A549 (cell line): ENCODE results near the gene UVRAG. TPM values are rescaled to one million over a fixed set of nuclear protein-coding genes. Genes with fewer than 3 reads are reported as not detected.
"Not testable (repeated sequence)": the region's sequence is repeated elsewhere in the genome, so short reads cannot be mapped to it uniquely, and the experiment has no call there.

Experiments used
- ATAC-seq, 2 experiments: fragments of 200-7000 bp in 1 of 2; fragments of >200 bp in 1 of 2; cut with Nextera tagmentation in 1 of 2; cut with Tn5 transposase in 1 of 2; 3 replicates each; pipeline versions ENCODE4 v1.8.0 to v1.9.1; 2018 to 2020; ENCODE audit warnings: mild to moderate bottlenecking in 1 of 2, moderate library complexity in 1 of 2
- CTCF ChIA-PET: fragments of 300-600 bp; sonication (Branson Sonifier 250); formaldehyde crosslinking; extraction: SDS; loops from one replicate; lab custom pipeline; 2021; ENCODE audit warnings: antibody characterized with exemption, inconsistent platforms; lab: Yijun Ruan, JAX
- POLR2A ChIA-PET: fragments of 350-600 bp; formaldehyde crosslinking; extraction: SDS; loops from one replicate; lab custom pipeline; 2021; ENCODE audit warnings: antibody characterized with exemption, inconsistent platforms; lab: Yijun Ruan, JAX
- DNase-seq, 2 experiments: peaks; one replicate each; pipeline versions ENCODE4 v3.0.0 to v3.0.0-alpha.2; 2011 to 2016; ENCODE audit warnings: low read depth in 1 of 2, low spot score in 1 of 2
- FAIRE-seq: peaks from 2 replicates; lab custom pipeline; 2011; peaks lifted over from hg19 to GRCh38; lab: Jason Lieb, UNC
- H3K27ac ChIP-seq, 2 experiments: fragments of >200 bp; sonication (Bioruptor Twin); formaldehyde crosslinking; 3 replicates each; pipeline ENCODE4 v1.5.1; 2016 to 2017
- H3K4me1 ChIP-seq: fragments of >200 bp; sonication (Bioruptor Twin); formaldehyde crosslinking; 3 replicates; pipeline ENCODE4 v1.6.1; 2016
- H3K4me2 ChIP-seq: fragments of >200 bp; sonication (Bioruptor Twin); formaldehyde crosslinking; 3 replicates; pipeline ENCODE4 v1.6.1; 2016
- H3K4me3 ChIP-seq: fragments of >200 bp; sonication (Bioruptor Twin); formaldehyde crosslinking; 3 replicates; pipeline ENCODE4 v1.5.1; 2016
- H3K9me3 ChIP-seq: fragments of >200 bp; sonication (Bioruptor Twin); formaldehyde crosslinking; 3 replicates; pipeline ENCODE4 v1.6.1; 2016
- BHLHE40 ChIP-seq: IDR thresholded peaks from 2 replicates; pipeline ENCODE4 v1.6.1; 2012; ENCODE audit warnings: low read depth, low read length, inconsistent platforms
- CBX2 ChIP-seq: fragments of 200-600 bp; sonication (generic); IDR thresholded peaks from 2 replicates; pipeline ENCODE4 v1.6.1; 2016; ENCODE audit warnings: low read depth, mild to moderate bottlenecking, borderline replicate concordance
- CBX8 ChIP-seq: fragments of 200-600 bp; sonication (generic); IDR thresholded peaks from 2 replicates; pipeline ENCODE4 v1.6.1; 2016
- CEBPB ChIP-seq, 2 experiments: fragments of >200 bp in 1 of 2; sonication (Bioruptor Twin) in 1 of 2; formaldehyde crosslinking in 1 of 2; IDR thresholded peaks; 2 replicates each; pipeline ENCODE4 v1.6.1; 2012 to 2016
- CHD4 ChIP-seq: fragments of 200-600 bp; sonication (generic); IDR thresholded peaks from 2 replicates; pipeline ENCODE4 v1.6.1; 2016; ENCODE audit warnings: antibody characterized with exemption, mild to moderate bottlenecking, borderline replicate concordance
- FOSB ChIP-seq: fragments of 250-450 bp; sonication (Bioruptor Pico); IDR thresholded peaks from 2 replicates; pipeline ENCODE4 v1.5.0; 2020; ENCODE audit warnings: mild to moderate bottlenecking, moderate library complexity
- FOSL2 ChIP-seq, 2 experiments: fragments of 450-650 bp in 1 of 2; fragments of >200 bp in 1 of 2; sonication (Bioruptor Twin) in 1 of 2; formaldehyde crosslinking; IDR thresholded peaks; 2 replicates each; pipeline versions ENCODE4 v1.5.0 to v1.6.1; 2016 to 2020; ENCODE audit warnings: mild to moderate bottlenecking in 1 of 2, moderate library complexity in 1 of 2
- GATA3 ChIP-seq: IDR thresholded peaks from 2 replicates; pipeline ENCODE4 v1.6.1; 2012; ENCODE audit warnings: borderline replicate concordance
- HOXA7 ChIP-seq: fragments of 250-450 bp; sonication (Bioruptor Pico); IDR thresholded peaks from 2 replicates; pipeline ENCODE4 v1.5.0; 2020; ENCODE audit warnings: mild to moderate bottlenecking, moderate library complexity
- HOXB5 ChIP-seq: fragments of 250-450 bp; sonication (Bioruptor Pico); IDR thresholded peaks from 2 replicates; pipeline ENCODE4 v1.5.0; 2020; ENCODE audit warnings: mild to moderate bottlenecking, moderate library complexity
- MYC ChIP-seq: IDR thresholded peaks from 2 replicates; pipeline ENCODE4 v1.6.1; 2012; ENCODE audit warnings: mild to moderate bottlenecking, inconsistent platforms, low read length, improper control_type of control experiment, borderline replicate concordance
- NFE2L2 ChIP-seq: fragments of 150-350 bp; conservative IDR thresholded peaks from 2 replicates; pipeline ENCODE4 v1.6.1; 2014; ENCODE audit warnings: low read length
- PBX3 ChIP-seq: IDR thresholded peaks from 2 replicates; pipeline ENCODE4 v1.6.1; 2012
- POLR2A ChIP-seq: IDR thresholded peaks from 2 replicates; pipeline ENCODE4 v1.6.1; 2012; ENCODE audit warnings: mild to moderate bottlenecking, low read length
- RAD21 ChIP-seq, 2 experiments: fragments of >200 bp in 1 of 2; sonication (Bioruptor Twin) in 1 of 2; formaldehyde crosslinking in 1 of 2; IDR thresholded peaks in 1 of 2; conservative IDR thresholded peaks in 1 of 2; 2 replicates in 1 of 2; 3 replicates in 1 of 2; pipeline ENCODE4 v1.6.1; 2012 to 2018; ENCODE audit warnings: inconsistent platforms in 1 of 2
- SMC3 ChIP-seq: fragments of >200 bp; sonication (Bioruptor Twin); formaldehyde crosslinking; IDR thresholded peaks from 3 replicates; pipeline ENCODE4 v1.6.1; 2018; ENCODE audit warnings: inconsistent platforms
- TP53 ChIP-seq: fragments of 250-450 bp; sonication (Bioruptor Pico); IDR thresholded peaks from 2 replicates; pipeline ENCODE4 v1.5.0; 2021; ENCODE audit warnings: mild to moderate bottlenecking, moderate library complexity
- USF2 ChIP-seq: fragments of 450-650 bp; IDR thresholded peaks from 2 replicates; pipeline ENCODE4 v1.6.1; 2014; ENCODE audit warnings: antibody characterized with exemption
- ZNF302 ChIP-seq: fragments of 250-450 bp; sonication (Bioruptor Pico); IDR thresholded peaks from 2 replicates; pipeline ENCODE4 v1.9.0; 2021; ENCODE audit warnings: inconsistent platforms, mild to moderate bottlenecking, moderate library complexity
- WGBS: methylation state at CpG from one replicate; pipeline ENCODE4 v1.1.6; 2017; ENCODE audit errors: missing lambda C conversion rate; 5-methylcytosine and 5-hydroxymethylcytosine counted together
- polyA plus RNA-seq, 4 experiments: library from polyadenylated mRNA; depleted of rRNA in 3 of 4; stranded (reverse); fragments of >200 nt; fragmentation: RNase III in 1 of 4; extraction: RNeasy Plus Mini Kit Qiagen cat#74134 plus additional on column Dnase treatment in 1 of 4; gene quantifications; 2 replicates in 3 of 4; 3 replicates in 1 of 4; pipeline ENCODE4 v1.2.3, GENCODE V29; 2011 to 2017

UVRAG gene
- polyA plus RNA-seq, 2 of the 4 experiments (the other 2 are of a cell fraction), result 6.1 to 14.1 TPM

- ATAC-seq (no peak), DNase-seq (no peak), FAIRE-seq (no peak)
- Histone ChIP-seq H3K4me2 (no peak overlapping the region), H3K9me3 (peaks cover 9% of the 10 kb centered on the region; the same call in 1 of the 3 replicates), H3K4me3 (no peak overlapping the region), H3K27ac (no peak overlapping the region), H3K4me1 (no peaks in the 10 kb centered on the region)
- CTCF ChIA-PET, result no interaction called here
- WGBS, result 90% methylated on average over 2 of the region's 2 CpGs
- POLR2A ChIA-PET, result no interaction called here
- TF ChIP-seq TP53 (no peak), CBX8 (no peak), USF2 (no peak), CEBPB (IDR thresholded peaks at IDR 0.05) (no peak), CBX2 (no peak), HOXB5 (CRISPR knock-in tag) (no peak)
- TF ChIP-seq, all 56 proteins: peak for 0
Observed at GRCh38 chr11:76051937-76052336, 236.9 kb downstream of the UVRAG start.

DNA sequence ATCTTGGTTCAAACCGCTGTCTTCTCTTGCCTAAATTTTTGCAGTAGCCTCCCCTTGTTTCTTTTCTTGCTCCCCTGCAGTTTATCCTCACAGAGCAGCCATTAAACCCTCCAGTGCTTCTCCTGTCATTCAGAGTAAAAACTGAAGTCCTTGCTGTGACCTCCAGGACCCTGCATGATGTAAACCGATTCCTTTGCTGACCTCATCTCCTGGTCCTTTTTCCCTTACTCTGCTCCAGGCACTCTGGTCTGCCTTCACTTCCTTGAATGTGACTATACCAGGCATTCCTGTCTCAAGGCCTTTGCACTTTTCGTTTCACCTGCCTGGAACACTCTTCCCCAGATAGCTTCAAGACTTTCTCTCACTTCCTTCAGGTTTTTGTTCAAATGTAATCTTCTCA, 239.3 kb downstream of the UVRAG start:
- WGBS, result 91% methylated on average over 3 of the region's 3 CpGs
- no peak for ATAC-seq
- POLR2A ChIA-PET, result no interaction called here

DNA sequence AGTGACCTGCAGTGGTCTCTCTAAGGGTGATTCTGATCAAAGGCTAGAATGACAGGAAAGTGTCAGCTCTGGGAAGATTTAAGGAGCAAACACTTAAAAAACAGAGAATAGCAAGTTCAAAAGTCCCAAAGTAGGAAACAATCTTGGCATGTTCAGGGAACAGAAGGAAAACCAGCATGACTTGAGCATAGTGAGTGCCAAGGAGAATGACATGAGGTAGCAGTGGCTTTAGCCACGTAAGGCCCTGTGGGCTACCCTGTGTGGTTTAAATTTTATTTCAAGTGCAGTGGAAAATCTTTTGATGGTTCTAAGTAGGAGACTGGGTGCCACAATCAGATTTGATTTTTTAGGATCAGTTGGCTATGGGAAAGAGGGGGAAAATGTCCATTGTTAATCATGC, 241.9 kb downstream of the UVRAG start:
- H3K27ac ChIP-seq, result no peak overlapping the region
- DNase-seq (no peak), FAIRE-seq (no peak), ATAC-seq (no peak)
- WGBS, result 92% methylated on average over 1 of the region's 1 CpG
- POLR2A ChIA-PET, result no interaction called here
- H3K4me1 ChIP-seq, result no peaks in the 10 kb centered on the region
- no peaks in the 10 kb centered on the region for H3K9me3 ChIP-seq
- CTCF ChIA-PET, result no interaction called here
- H3K4me3 ChIP-seq, result no peak overlapping the region
- H3K4me2 ChIP-seq, result no peak overlapping the region
- TF ChIP-seq SMC3 (no peak), HOXA7 (CRISPR knock-in tag) (no peak)

More for the DNA sequence above, 239.3 kb downstream of the UVRAG start:
- FAIRE-seq, result no peak
- no peak for TF ChIP-seq PBX3
- no peak for TF ChIP-seq RAD21 (conservative IDR thresholded peaks at IDR 0.05 in 1 of 2, IDR thresholded peaks at IDR 0.05 in 1 of 2)
- TF ChIP-seq NFE2L2, result no peak
- no peak for TF ChIP-seq GATA3
- TF ChIP-seq FOSB, result no peak
- no peak for TF ChIP-seq ZNF302 (CRISPR knock-in tag)
- TF ChIP-seq HOXA7 (CRISPR knock-in tag), result no peak
- TF ChIP-seq CHD4, result no peak
- no peak for TF ChIP-seq FOSL2 (IDR thresholded peaks at IDR 0.05)
- no peak for TF ChIP-seq FOSL2 (CRISPR knock-in tag; IDR thresholded peaks at IDR 0.05)
- no peak for TF ChIP-seq BHLHE40
- no peak for TF ChIP-seq MYC
- TF ChIP-seq POLR2A, result no peak
- DNase-seq, result no peak
- CTCF ChIA-PET, result interaction anchor here (0.7 to 1.7 kb wide), 4 partner anchors 10 to 440 kb away, joined by 3 to 7 read pairs (median 3); no protein-coding TSS in a partner anchor
- Histone ChIP-seq H3K9me3 (peaks cover 2% of the 10 kb centered on the region; the same call in 1 of the 3 replicates), H3K4me1 (no peaks in the 10 kb centered on the region), H3K4me3 (no peak overlapping the region), H3K27ac (no peak overlapping the region), H3K4me2 (no peak overlapping the region)

DNA sequence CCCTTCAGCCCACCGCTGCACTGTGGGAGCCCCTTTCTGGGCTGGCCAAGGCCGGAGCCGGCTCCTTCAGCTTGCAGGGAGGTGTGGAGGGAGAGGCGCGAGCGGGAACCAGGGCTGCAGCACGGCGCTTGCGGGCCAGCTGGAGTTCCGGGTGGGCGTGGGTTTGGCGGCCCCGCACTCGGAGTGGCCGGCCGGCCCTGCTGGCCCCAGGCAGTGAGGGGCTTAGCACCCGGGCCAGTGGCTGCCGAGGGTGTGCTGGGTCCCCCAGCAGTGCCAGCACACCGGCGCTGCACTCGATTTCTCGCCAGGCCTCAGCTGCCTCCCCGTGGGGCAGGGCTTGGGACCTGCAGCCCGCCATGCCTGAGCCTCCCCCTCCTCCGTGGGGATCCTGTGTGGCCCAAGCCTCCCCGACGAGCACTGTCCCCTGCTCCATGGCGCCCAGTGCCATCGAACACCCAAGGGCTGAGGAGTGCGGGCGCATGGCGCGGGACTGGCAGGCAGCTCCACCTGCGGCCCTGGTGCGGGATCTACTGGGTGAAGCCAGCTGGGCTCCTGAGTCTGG, 245.5 kb downstream of the UVRAG start:
- H3K27ac ChIP-seq, FAIRE-seq, POLR2A ChIA-PET, H3K9me3 ChIP-seq, ATAC-seq, CTCF ChIA-PET, DNase-seq, H3K4me3 ChIP-seq, H3K4me1 ChIP-seq, H3K4me2 ChIP-seq: not testable (repeated sequence)
- WGBS, result 97% methylated on average over 32 of the region's 35 CpGs
